CD4-positive, alpha-beta T cell treated with Interferon gamma for 1 hour (primary cell): ENCODE results near the gene ZDHHC13.

Experiments used
- DNase-seq: peaks from one replicate; pipeline ENCODE4 v3.0.0-alpha.2; 2020

ZDHHC13 gene

GRCh38 chr11:19208959-19209546 lies 92.1 kb downstream of the ZDHHC13 start:
- no peak for DNase-seq

- no peak for DNase-seq
Observed at GRCh38 chr11:19209617-19210370, 92.8 kb downstream of the ZDHHC13 start.

- no peak for DNase-seq
Observed at GRCh38 chr11:19216021-19216420, 99.1 kb downstream of the ZDHHC13 start.

- no peak for DNase-seq
Observed at GRCh38 chr11:19216709-19217374, 99.9 kb downstream of the ZDHHC13 start.

GRCh38 chr11:19218216-19218615 lies 101.2 kb downstream of the ZDHHC13 start:
- DNase-seq = no peak

- DNase-seq = no peak
Observed at GRCh38 chr11:19218786-19219460, 102.0 kb downstream of the ZDHHC13 start.

GRCh38 chr11:19220903-19221724 lies 104.1 kb downstream of the ZDHHC13 start:
- no peak for DNase-seq

- no peak for DNase-seq
Observed at GRCh38 chr11:19225123-19225522, 108.2 kb downstream of the ZDHHC13 start.

- DNase-seq = no peak
Observed at GRCh38 chr11:19225581-19225980, 108.6 kb downstream of the ZDHHC13 start.
